Naive thymus-derived CD4-positive, alpha-beta T cell (primary cell): Measurements from ENCODE around the gene C3orf22. TPM values are rescaled to one million over a fixed set of nuclear protein-coding genes. Genes with fewer than 3 reads are reported as not detected.

Experiments
- ATAC-seq: fragments of 150-1000 bp; cut with Tn5 transposase; 2 replicates; pipeline ENCODE4 v1.10.0; 2021; ENCODE audit warnings: mild to moderate bottlenecking, moderate library complexity
- CTCF ChIA-PET: fragments of 350-600 bp; sonication (Branson Sonifier 250); formaldehyde crosslinking; loops from one replicate; lab custom pipeline; 2021; ENCODE audit warnings: antibody characterized with exemption; lab: Charles Lee
- POLR2A ChIA-PET: fragments of 350-600 bp; sonication (Branson Sonifier 250); formaldehyde crosslinking; loops from one replicate; lab custom pipeline; 2021; ENCODE audit warnings: antibody characterized with exemption, inconsistent platforms; lab: Charles Lee
- DNase-seq, 9 donors: peaks; one replicate each; pipeline versions ENCODE4 v3.0.0 to v3.0.0-alpha.2; 2020 to 2022; ENCODE audit warnings: mixed read lengths in 1 of 9
- H3K27ac ChIP-seq: one replicate; pipeline ENCODE4 v1.7.0; 2013; ENCODE audit warnings: mild to moderate bottlenecking, low read depth, low read length, moderate library complexity
- H3K27me3 ChIP-seq, 2 donors: one replicate each; pipeline ENCODE4 v1.7.0; 2013; ENCODE audit warnings: low read length in 2 of 2, mild to moderate bottlenecking in 2 of 2, moderate library complexity in 2 of 2; ENCODE audit not compliant: control insufficient read depth in 2 of 2, insufficient read depth in 2 of 2
- H3K36me3 ChIP-seq, 3 experiments: 1 replicate in 2 of 3; 2 replicates in 1 of 3; pipeline ENCODE4 v1.7.0; 2013; ENCODE audit warnings: low read length in 3 of 3, mild to moderate bottlenecking in 3 of 3, moderate library complexity in 1 of 3; ENCODE audit not compliant: insufficient read depth in 3 of 3, control insufficient read depth in 2 of 3
- H3K4me1 ChIP-seq, 2 donors: one replicate each; pipeline ENCODE4 v1.7.0; 2013; ENCODE audit warnings: low read length in 2 of 2, mild to moderate bottlenecking in 2 of 2, moderate library complexity in 1 of 2; ENCODE audit not compliant: control insufficient read depth in 2 of 2, insufficient read depth in 2 of 2
- H3K4me3 ChIP-seq: 2 replicates; pipeline ENCODE4 v1.7.0; 2013; ENCODE audit warnings: mild to moderate bottlenecking, low read length
- H3K9me3 ChIP-seq, 3 experiments: 1 replicate in 2 of 3; 2 replicates in 1 of 3; pipeline ENCODE4 v1.7.0; 2013; ENCODE audit warnings: low read length in 3 of 3; ENCODE audit not compliant: control insufficient read depth in 2 of 3
- H3K27ac Mint-ChIP-seq, 9 donors: one replicate each; pipeline ENCODE4 v1.8.0; 2020 to 2022; ENCODE audit warnings: mixed read lengths in 9 of 9, mild to moderate bottlenecking in 8 of 9, moderate library complexity in 5 of 9, inconsistent platforms in 2 of 9
- H3K27me3 Mint-ChIP-seq, 5 donors: one replicate each; pipeline ENCODE4 v1.8.0; 2021 to 2022; ENCODE audit warnings: mixed read lengths in 5 of 5, mild to moderate bottlenecking in 1 of 5
- H3K36me3 Mint-ChIP-seq, 5 donors: one replicate each; pipeline ENCODE4 v1.8.0; 2020 to 2022; ENCODE audit warnings: mixed read lengths in 5 of 5, mild to moderate bottlenecking in 3 of 5, inconsistent platforms in 1 of 5
- H3K4me1 Mint-ChIP-seq, 7 donors: one replicate each; pipeline ENCODE4 v1.8.0; 2020 to 2022; ENCODE audit warnings: mixed read lengths in 7 of 7, mild to moderate bottlenecking in 3 of 7, inconsistent platforms in 1 of 7
- H3K4me3 Mint-ChIP-seq, 10 donors: one replicate each; pipeline ENCODE4 v1.8.0; 2020 to 2022; ENCODE audit warnings: mild to moderate bottlenecking in 10 of 10, mixed read lengths in 10 of 10, moderate library complexity in 6 of 10, inconsistent platforms in 2 of 10
- H3K9me3 Mint-ChIP-seq, 11 donors: one replicate each; pipeline ENCODE4 v1.8.0; 2020 to 2022; ENCODE audit warnings: mixed read lengths in 11 of 11, mild to moderate bottlenecking in 4 of 11, inconsistent platforms in 1 of 11, moderate library complexity in 1 of 11
- intact Hi-C, 2 donors: fragments of 100-400 bp; cut with micrococcal nuclease; formaldehyde crosslinking; loops; one replicate each; pipeline ENCODE4 v1.15.1; 2023
- polyA plus RNA-seq, 2 donors: library from polyadenylated mRNA; unstranded; fragments of 300-500 nt; fragmentation: Illumina TruSeq; gene quantifications; one replicate each; pipeline ENCODE4 v1.2.3, GENCODE V29; 2021
- total RNA-seq, 6 experiments: library from RNA in 5 of 6; stranded (reverse) in 5 of 6; gene quantifications; 1 replicate in 5 of 6; 2 replicates in 1 of 6; pipeline ENCODE4 v1.2.3 and lab custom pipeline; 2021 to 2026

C3orf22 gene
- total and polyA plus RNA-seq, 7 experiments from 2014 or later: not detected

GRCh38 chr3:126500016-126500415 lies 58.7 kb downstream of the C3orf22 start:
- H3K36me3 ChIP-seq: no peaks in the 10 kb centered on the region
- no peaks in the 10 kb centered on the region for H3K9me3 ChIP-seq
- H3K4me3 Mint-ChIP-seq: no peak overlapping the region
- no peaks in the 10 kb centered on the region for H3K4me1 ChIP-seq
- peaks cover 0 to 9% (median 0%) of the 10 kb centered on the region in 7 donors for H3K4me1 Mint-ChIP-seq
- CTCF ChIA-PET: no interaction called here
- no peaks in the 10 kb centered on the region for H3K9me3 Mint-ChIP-seq
- H3K4me3 ChIP-seq: no peak overlapping the region
- POLR2A ChIA-PET: no interaction called here
- intact Hi-C loops: no loop called here
- H3K27ac Mint-ChIP-seq: no peak overlapping the region
- H3K36me3 Mint-ChIP-seq: no peaks in the 10 kb centered on the region
- no peak overlapping the region for H3K27ac ChIP-seq
- DNase-seq: no peak
- no peaks in the 10 kb centered on the region for H3K27me3 ChIP-seq
- no peak for ATAC-seq
- H3K27me3 Mint-ChIP-seq: peaks cover 0 to 3% (median 0%) of the 10 kb centered on the region in 5 donors

Other genes starting within 250 kb of the C3orf22 start
- under 1 TPM in 2 of 5 experiments, not detected in 3; 0.57 to 0.81 TPM for gene KLF15, start 201.5 kb downstream of the C3orf22 start, total RNA-seq
- gene KLF15, start 201.5 kb downstream of the C3orf22 start, polyA plus RNA-seq: not detected
- not detected for gene CFAP100, start 164.0 kb downstream of the C3orf22 start, total RNA-seq
- not detected for gene CFAP100, start 164.0 kb downstream of the C3orf22 start, polyA plus RNA-seq
- gene ZXDC, start 83.0 kb downstream of the C3orf22 start, total RNA-seq: 10 to 100 TPM; 33.7 to 71.9 (median 67.6) TPM
- gene ZXDC, start 83.0 kb downstream of the C3orf22 start, polyA plus RNA-seq: 10 to 100 TPM; 10.3 to 24.1 TPM
- gene UROC1, start 41.2 kb downstream of the C3orf22 start, total RNA-seq: not detected
- not detected for gene UROC1, start 41.2 kb downstream of the C3orf22 start, polyA plus RNA-seq
- 1 to 10 TPM in 1 of 5 experiments, under 1 TPM in 3, not detected in 1; 0.21 to 3.8 (median 0.54) TPM for gene CHST13, start 34.8 kb downstream of the C3orf22 start, total RNA-seq
- not detected for gene CHST13, start 34.8 kb downstream of the C3orf22 start, polyA plus RNA-seq
- 1 to 10 TPM in 4 of 5 experiments, under 1 TPM in 1; 0.46 to 4.8 (median 3.2) TPM for gene TXNRD3, start 96.2 kb upstream of the C3orf22 start, total RNA-seq
- gene TXNRD3, start 96.2 kb upstream of the C3orf22 start, polyA plus RNA-seq: 1 to 10 TPM; 4.5 to 4.6 TPM
- 10 to 100 TPM in 3 of 5 experiments, 1 to 10 TPM in 2; 5.4 to 14.0 (median 10.0) TPM for gene CHCHD6, start 145.3 kb upstream of the C3orf22 start, total RNA-seq
- 10 to 100 TPM; 11.0 to 15.1 TPM for gene CHCHD6, start 145.3 kb upstream of the C3orf22 start, polyA plus RNA-seq